Measurements from ENCODE around the gene MPPED1. TPM values are rescaled to one million over a fixed set of nuclear protein-coding genes. Genes with fewer than 3 reads are reported as not detected.
A peak's percentile ranks its signal among the peaks of the same experiment; 100 is the strongest.

The MPPED1 gene
- total and polyA plus RNA-seq, 3 experiments from 2014 or later = not detected

- no peaks in the 10 kb centered on the region for H3K9me3 Mint-ChIP-seq
- POLR2A ChIA-PET = no interaction called here
- peaks cover 4 to 8% (median 4%) of the 10 kb centered on the region in 3 donors for H3K4me1 Mint-ChIP-seq
- Histone ChIP-seq H3K27ac (ENCODE audit: low read depth, low read length) (no peak overlapping the region), H3K4me3 (ENCODE audit: low read length) (no peak overlapping the region), H3K36me3 (ENCODE audit: insufficient read depth, low read length) (no peaks in the 10 kb centered on the region), H3K27me3 (ENCODE audit: insufficient read depth, low read length, poor library complexity, severe bottlenecking) (peaks cover 7% of the 10 kb centered on the region), H3K4me1 (ENCODE audit: insufficient read depth, low read length) (peaks cover 3% of the 10 kb centered on the region), H3K9me3 (ENCODE audit: low read length) (no peaks in the 10 kb centered on the region)
- H3K4me3 Mint-ChIP-seq = no peak overlapping the region
- peaks cover 17 to 19% of the 10 kb centered on the region in 2 donors for H3K27me3 Mint-ChIP-seq
- DNase-seq = peak; percentile 43 to 81 (median 64)
- H3K36me3 Mint-ChIP-seq = no peaks in the 10 kb centered on the region
- CTCF ChIA-PET = interaction anchor here (0.7 to 5.3 kb wide), 12 partner anchors 9 to 1237 kb away, joined by 3 to 48 read pairs (median 3); no protein-coding TSS in a partner anchor
- no peak overlapping the region for H3K27ac Mint-ChIP-seq
Observed at GRCh38 chr22:43388420-43388851, 23.4 kb upstream of the MPPED1 start.

GRCh38 chr22:43389227-43389836 is 22.5 kb upstream of the MPPED1 start:
- ChIA-PET CTCF (interaction anchor here (2.6 to 4.2 kb wide), 2 partner anchors 11 to 15 kb away, joined by 12 to 20 read pairs; no protein-coding TSS in a partner anchor), POLR2A (no interaction called here)
- no peak overlapping the region for H3K4me3 Mint-ChIP-seq
- H3K9me3 Mint-ChIP-seq = no peaks in the 10 kb centered on the region
- Histone ChIP-seq H3K4me1 (ENCODE audit: insufficient read depth, low read length) (peaks cover 3% of the 10 kb centered on the region), H3K36me3 (ENCODE audit: insufficient read depth, low read length) (no peaks in the 10 kb centered on the region), H3K9me3 (ENCODE audit: low read length) (no peaks in the 10 kb centered on the region), H3K27ac (ENCODE audit: low read depth, low read length) (no peak overlapping the region), H3K4me3 (ENCODE audit: low read length) (no peak overlapping the region), H3K27me3 (ENCODE audit: insufficient read depth, low read length, poor library complexity, severe bottlenecking) (peaks cover 7% of the 10 kb centered on the region)
- no peak for DNase-seq
- no peaks in the 10 kb centered on the region for H3K36me3 Mint-ChIP-seq
- no peak overlapping the region for H3K27ac Mint-ChIP-seq
- H3K27me3 Mint-ChIP-seq = peaks cover 17 to 19% of the 10 kb centered on the region in 2 donors
- H3K4me1 Mint-ChIP-seq = peaks cover 4 to 6% (median 4%) of the 10 kb centered on the region in 3 donors

GRCh38 chr22:43390166-43390565 is 21.6 kb upstream of the MPPED1 start:
- peaks cover 7% of the 10 kb centered on the region for H3K27me3 ChIP-seq (ENCODE audit: insufficient read depth, low read length, poor library complexity, severe bottlenecking)
- H3K27ac Mint-ChIP-seq = no peak overlapping the region
- DNase-seq = no peak
- no peaks in the 10 kb centered on the region for H3K36me3 ChIP-seq (ENCODE audit: insufficient read depth, low read length)
- H3K9me3 Mint-ChIP-seq = no peaks in the 10 kb centered on the region
- H3K36me3 Mint-ChIP-seq = no peaks in the 10 kb centered on the region
- no peak overlapping the region for H3K4me3 ChIP-seq (ENCODE audit: low read length)
- H3K27ac ChIP-seq (ENCODE audit: low read depth, low read length) = no peak overlapping the region
- CTCF ChIA-PET = no interaction called here
- peaks cover 4 to 5% (median 4%) of the 10 kb centered on the region in 3 donors for H3K4me1 Mint-ChIP-seq
- H3K4me3 Mint-ChIP-seq = no peak overlapping the region
- peaks cover 3% of the 10 kb centered on the region for H3K4me1 ChIP-seq (ENCODE audit: insufficient read depth, low read length)
- no peaks in the 10 kb centered on the region for H3K9me3 ChIP-seq (ENCODE audit: low read length)
- POLR2A ChIA-PET = no interaction called here
- peaks cover 15 to 19% of the 10 kb centered on the region in 2 donors for H3K27me3 Mint-ChIP-seq

GRCh38 chr22:43390872-43391271 is 20.9 kb upstream of the MPPED1 start:
- Histone ChIP-seq H3K9me3 (ENCODE audit: low read length) (no peaks in the 10 kb centered on the region), H3K27me3 (ENCODE audit: insufficient read depth, low read length, poor library complexity, severe bottlenecking) (peaks cover 7% of the 10 kb centered on the region), H3K36me3 (ENCODE audit: insufficient read depth, low read length) (no peaks in the 10 kb centered on the region), H3K4me3 (ENCODE audit: low read length) (no peak overlapping the region), H3K4me1 (ENCODE audit: insufficient read depth, low read length) (peaks cover 2% of the 10 kb centered on the region), H3K27ac (ENCODE audit: low read depth, low read length) (no peak overlapping the region)
- H3K27ac Mint-ChIP-seq = no peak overlapping the region
- peaks cover 2 to 3% (median 2%) of the 10 kb centered on the region in 3 donors for H3K4me1 Mint-ChIP-seq
- DNase-seq = no peak
- no peak overlapping the region for H3K4me3 Mint-ChIP-seq
- CTCF ChIA-PET = no interaction called here
- POLR2A ChIA-PET = no interaction called here
- H3K27me3 Mint-ChIP-seq = peaks cover 11 to 15% of the 10 kb centered on the region in 2 donors
- H3K36me3 Mint-ChIP-seq = no peaks in the 10 kb centered on the region
- no peaks in the 10 kb centered on the region for H3K9me3 Mint-ChIP-seq

GRCh38 chr22:43391306-43391705 is 20.5 kb upstream of the MPPED1 start:
- H3K27ac Mint-ChIP-seq = no peak overlapping the region
- Histone ChIP-seq H3K9me3 (ENCODE audit: low read length) (no peaks in the 10 kb centered on the region), H3K4me1 (ENCODE audit: insufficient read depth, low read length) (no peaks in the 10 kb centered on the region), H3K36me3 (ENCODE audit: insufficient read depth, low read length) (no peaks in the 10 kb centered on the region), H3K27me3 (ENCODE audit: insufficient read depth, low read length, poor library complexity, severe bottlenecking) (peaks cover 7% of the 10 kb centered on the region), H3K27ac (ENCODE audit: low read depth, low read length) (no peak overlapping the region), H3K4me3 (ENCODE audit: low read length) (no peak overlapping the region)
- peaks cover 10 to 13% of the 10 kb centered on the region in 2 donors for H3K27me3 Mint-ChIP-seq
- no peak for DNase-seq
- CTCF ChIA-PET = no interaction called here
- H3K4me1 Mint-ChIP-seq = peaks cover 0 to 3% (median 0%) of the 10 kb centered on the region in 3 donors
- no peaks in the 10 kb centered on the region for H3K9me3 Mint-ChIP-seq
- H3K36me3 Mint-ChIP-seq = no peaks in the 10 kb centered on the region
- POLR2A ChIA-PET = no interaction called here
- H3K4me3 Mint-ChIP-seq = no peak overlapping the region

GRCh38 chr22:43392385-43392989 is 19.3 kb upstream of the MPPED1 start:
- no peaks in the 10 kb centered on the region for H3K36me3 ChIP-seq (ENCODE audit: insufficient read depth, low read length)
- ChIA-PET CTCF (interaction anchor here (1.4 kb wide), 1 partner anchor 120 kb away, joined by 3 read pairs; no protein-coding TSS in a partner anchor), POLR2A (no interaction called here)
- DNase-seq = no peak
- H3K4me3 Mint-ChIP-seq = no peak overlapping the region
- H3K4me1 ChIP-seq (ENCODE audit: insufficient read depth, low read length) = no peaks in the 10 kb centered on the region
- no peaks in the 10 kb centered on the region for H3K9me3 Mint-ChIP-seq
- H3K27me3 Mint-ChIP-seq = peaks cover 7 to 14% of the 10 kb centered on the region in 2 donors
- H3K4me1 Mint-ChIP-seq = peaks cover 0 to 3% (median 0%) of the 10 kb centered on the region in 3 donors
- H3K27me3 ChIP-seq (ENCODE audit: insufficient read depth, low read length, poor library complexity, severe bottlenecking) = peaks cover 4% of the 10 kb centered on the region
- no peaks in the 10 kb centered on the region for H3K36me3 Mint-ChIP-seq
- no peak overlapping the region for H3K27ac ChIP-seq (ENCODE audit: low read depth, low read length)
- no peak overlapping the region for H3K4me3 ChIP-seq (ENCODE audit: low read length)
- H3K27ac Mint-ChIP-seq = peak overlapping the region in 1 of 8 donors; percentile 56
- H3K9me3 ChIP-seq (ENCODE audit: low read length) = no peaks in the 10 kb centered on the region

- ChIA-PET POLR2A (no interaction called here), CTCF (interaction anchor here (1.4 kb wide), 2 partner anchors 15 to 121 kb away, joined by 3 to 4 read pairs; no protein-coding TSS in a partner anchor)
- Histone ChIP-seq H3K9me3 (ENCODE audit: low read length) (no peaks in the 10 kb centered on the region), H3K36me3 (ENCODE audit: insufficient read depth, low read length) (no peaks in the 10 kb centered on the region), H3K27me3 (ENCODE audit: insufficient read depth, low read length, poor library complexity, severe bottlenecking) (no peaks in the 10 kb centered on the region), H3K4me3 (ENCODE audit: low read length) (no peak overlapping the region), H3K4me1 (ENCODE audit: insufficient read depth, low read length) (no peaks in the 10 kb centered on the region), H3K27ac (ENCODE audit: low read depth, low read length) (no peak overlapping the region)
- Mint-ChIP-seq H3K27me3 (peaks cover under 1 to 7% of the 10 kb centered on the region in 2 donors), H3K4me3 (no peak overlapping the region), H3K27ac (no peak overlapping the region), H3K36me3 (no peaks in the 10 kb centered on the region), H3K4me1 (no peaks in the 10 kb centered on the region), H3K9me3 (no peaks in the 10 kb centered on the region)
- DNase-seq = no peak
Observed at GRCh38 chr22:43393132-43393843, 18.5 kb upstream of the MPPED1 start.
